Measurements from ENCODE around the gene CDKAL1.
"Not testable (repeated sequence)": the region's sequence is repeated elsewhere in the genome, so short reads cannot be mapped to it uniquely, and the experiment has no call there.

CDKAL1 gene

GRCh38 chr6:20541382-20541781, 7.1 kb downstream of the CDKAL1 start:
- H3K4me3 ChIP-seq (replicated peaks; ENCODE audit: low read depth, low read length): no peak overlapping the region
- no peaks in the 10 kb centered on the region for H3K27me3 ChIP-seq (replicated peaks; ENCODE audit: control insufficient read depth, insufficient read depth, low read length)
- TF ChIP-seq, protein P1, sequence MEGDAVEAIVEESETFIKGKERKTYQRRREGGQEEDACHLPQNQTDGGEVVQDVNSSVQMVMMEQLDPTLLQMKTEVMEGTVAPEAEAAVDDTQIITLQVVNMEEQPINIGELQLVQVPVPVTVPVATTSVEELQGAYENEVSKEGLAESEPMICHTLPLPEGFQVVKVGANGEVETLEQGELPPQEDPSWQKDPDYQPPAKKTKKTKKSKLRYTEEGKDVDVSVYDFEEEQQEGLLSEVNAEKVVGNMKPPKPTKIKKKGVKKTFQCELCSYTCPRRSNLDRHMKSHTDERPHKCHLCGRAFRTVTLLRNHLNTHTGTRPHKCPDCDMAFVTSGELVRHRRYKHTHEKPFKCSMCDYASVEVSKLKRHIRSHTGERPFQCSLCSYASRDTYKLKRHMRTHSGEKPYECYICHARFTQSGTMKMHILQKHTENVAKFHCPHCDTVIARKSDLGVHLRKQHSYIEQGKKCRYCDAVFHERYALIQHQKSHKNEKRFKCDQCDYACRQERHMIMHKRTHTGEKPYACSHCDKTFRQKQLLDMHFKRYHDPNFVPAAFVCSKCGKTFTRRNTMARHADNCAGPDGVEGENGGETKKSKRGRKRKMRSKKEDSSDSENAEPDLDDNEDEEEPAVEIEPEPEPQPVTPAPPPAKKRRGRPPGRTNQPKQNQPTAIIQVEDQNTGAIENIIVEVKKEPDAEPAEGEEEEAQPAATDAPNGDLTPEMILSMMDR (IDR thresholded peaks at IDR 0.05; ENCODE audit: insufficient read depth, low read length, poor library complexity, severe bottlenecking): no peak
- DNase-seq (ENCODE audit: extremely low read depth, insufficient read length): no peak
- no peaks in the 10 kb centered on the region for H3K36me3 ChIP-seq (ENCODE audit: control insufficient read depth, insufficient read depth, low read length)

DNA sequence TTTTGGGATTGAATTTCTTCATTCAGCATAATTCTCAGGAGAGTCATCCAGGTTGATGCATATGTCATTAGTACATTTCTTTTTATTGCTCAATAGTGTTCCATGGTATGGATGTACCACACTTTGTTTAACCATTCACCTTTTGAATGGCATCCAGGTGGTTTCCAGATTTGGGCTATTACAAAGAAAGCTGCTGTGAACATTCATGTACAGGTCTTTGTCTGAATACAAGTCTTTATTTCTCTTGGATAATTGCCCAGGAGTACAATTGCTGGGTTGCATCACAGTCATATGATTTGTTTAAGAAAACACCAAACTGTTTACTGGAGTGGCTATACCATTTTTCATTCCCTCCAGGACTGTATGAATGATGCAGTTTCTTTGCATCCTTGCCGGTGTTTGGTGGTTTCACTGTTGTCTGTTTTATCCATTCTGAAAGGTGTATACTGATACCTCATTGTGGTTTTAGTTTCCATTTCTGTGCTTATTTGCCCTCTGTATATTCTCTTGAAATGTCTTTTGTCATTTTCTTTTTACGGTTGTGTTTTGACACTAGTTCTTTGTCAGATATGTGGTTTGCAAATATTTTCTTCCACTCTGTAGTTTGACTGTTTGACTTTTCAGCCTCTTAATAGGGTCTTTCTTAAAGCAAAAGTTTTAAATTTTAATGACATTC, 8.8 kb downstream of the CDKAL1 start:
- Histone ChIP-seq H3K4me3 (replicated peaks; ENCODE audit: low read depth, low read length) (no peak overlapping the region), H3K27me3 (replicated peaks; ENCODE audit: control insufficient read depth, insufficient read depth, low read length) (no peaks in the 10 kb centered on the region), H3K36me3 (ENCODE audit: control insufficient read depth, insufficient read depth, low read length) (no peaks in the 10 kb centered on the region)
- peak; percentile 62 for DNase-seq (ENCODE audit: extremely low read depth, insufficient read length)
- TF ChIP-seq, protein P1 (IDR thresholded peaks at IDR 0.05; ENCODE audit: insufficient read depth, low read length, poor library complexity, severe bottlenecking): no peak

GRCh38 chr6:20548264-20548663, 14.0 kb downstream of the CDKAL1 start:
- TF ChIP-seq, protein P1 (IDR thresholded peaks at IDR 0.05; ENCODE audit: insufficient read depth, low read length, poor library complexity, severe bottlenecking): no peak
- H3K27me3 ChIP-seq (replicated peaks; ENCODE audit: control insufficient read depth, insufficient read depth, low read length): no peaks in the 10 kb centered on the region
- peaks cover 1% of the 10 kb centered on the region for H3K36me3 ChIP-seq (ENCODE audit: control insufficient read depth, insufficient read depth, low read length)
- H3K4me3 ChIP-seq (replicated peaks; ENCODE audit: low read depth, low read length): no peak overlapping the region
- no peak for DNase-seq (ENCODE audit: extremely low read depth, insufficient read length)

- not testable (repeated sequence) for H3K27me3 ChIP-seq (replicated peaks; ENCODE audit: control insufficient read depth, insufficient read depth, low read length); H3K36me3 ChIP-seq (ENCODE audit: control insufficient read depth, insufficient read depth, low read length); DNase-seq (ENCODE audit: extremely low read depth, insufficient read length); H3K4me3 ChIP-seq (replicated peaks; ENCODE audit: low read depth, low read length)
Observed at GRCh38 chr6:20549398-20549797, 15.1 kb downstream of the CDKAL1 start.

DNA sequence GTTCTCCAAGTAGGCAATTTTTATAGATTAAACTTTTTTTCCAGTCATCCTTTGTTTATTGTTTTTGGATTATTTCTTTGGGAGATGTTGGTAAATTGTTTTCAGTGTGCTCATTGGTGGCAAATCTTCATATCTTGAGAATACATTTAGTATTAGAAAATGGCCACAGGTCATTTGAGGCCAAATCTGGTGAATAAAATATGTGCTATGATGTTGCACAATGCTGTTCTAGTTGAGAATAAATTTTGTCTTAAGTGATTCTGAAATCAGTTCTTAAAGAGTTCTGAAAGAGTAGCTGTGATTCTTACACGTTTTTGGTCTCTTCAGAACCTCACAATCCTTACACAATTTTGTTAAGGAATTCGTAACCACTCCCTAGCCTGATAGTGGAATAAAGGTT, 20.1 kb downstream of the CDKAL1 start:
- no peak for DNase-seq (ENCODE audit: extremely low read depth, insufficient read length)
- Histone ChIP-seq H3K36me3 (ENCODE audit: control insufficient read depth, insufficient read depth, low read length) (no peaks in the 10 kb centered on the region; the same call in none of the 2 replicates), H3K27me3 (replicated peaks; ENCODE audit: control insufficient read depth, insufficient read depth, low read length) (no peaks in the 10 kb centered on the region), H3K4me3 (replicated peaks; ENCODE audit: low read depth, low read length) (no peak overlapping the region)
- TF ChIP-seq, protein P1 (IDR thresholded peaks at IDR 0.05; ENCODE audit: insufficient read depth, low read length, poor library complexity, severe bottlenecking): no peak

DNA sequence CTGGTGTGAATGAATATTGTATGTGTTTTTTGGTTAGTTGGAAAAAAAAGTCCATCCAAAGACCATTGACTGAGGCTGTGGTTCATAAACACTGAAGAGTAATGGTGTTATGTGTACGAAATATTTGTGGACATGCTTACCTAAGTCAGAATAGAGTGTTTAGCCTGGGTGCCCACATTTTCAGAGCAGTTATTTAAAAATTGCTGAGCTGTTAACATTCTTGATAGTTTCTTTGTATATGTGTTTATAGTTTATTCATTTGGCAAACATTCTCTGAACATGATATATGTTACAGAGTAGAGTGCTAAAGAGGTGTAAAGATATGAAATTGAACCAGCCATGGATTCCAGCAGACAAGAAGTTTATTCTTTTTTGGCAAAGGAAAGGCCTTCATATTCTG, 20.6 kb downstream of the CDKAL1 start:
- Histone ChIP-seq H3K4me3 (replicated peaks; ENCODE audit: low read depth, low read length) (no peak overlapping the region), H3K27me3 (replicated peaks; ENCODE audit: control insufficient read depth, insufficient read depth, low read length) (no peaks in the 10 kb centered on the region), H3K36me3 (ENCODE audit: control insufficient read depth, insufficient read depth, low read length) (no peaks in the 10 kb centered on the region; the same call in none of the 2 replicates)
- DNase-seq (ENCODE audit: extremely low read depth, insufficient read length): no peak
- TF ChIP-seq, protein P1 (IDR thresholded peaks at IDR 0.05; ENCODE audit: insufficient read depth, low read length, poor library complexity, severe bottlenecking): no peak
